Activated CD4-positive, alpha-beta T cell treated with anti-CD3 and anti-CD28 coated beads, Interleukin-2, amount 50 U/mL, for 24 hours (primary cell): Measurements from ENCODE around the gene GJC1.

ENCODE experiments used
- DNase-seq, 2 donors: peaks; one replicate each; pipeline ENCODE4 v3.0.0-alpha.2; 2020; ENCODE audit warnings: low read depth in 1 of 2, low spot score in 1 of 2

GJC1 gene

DNA sequence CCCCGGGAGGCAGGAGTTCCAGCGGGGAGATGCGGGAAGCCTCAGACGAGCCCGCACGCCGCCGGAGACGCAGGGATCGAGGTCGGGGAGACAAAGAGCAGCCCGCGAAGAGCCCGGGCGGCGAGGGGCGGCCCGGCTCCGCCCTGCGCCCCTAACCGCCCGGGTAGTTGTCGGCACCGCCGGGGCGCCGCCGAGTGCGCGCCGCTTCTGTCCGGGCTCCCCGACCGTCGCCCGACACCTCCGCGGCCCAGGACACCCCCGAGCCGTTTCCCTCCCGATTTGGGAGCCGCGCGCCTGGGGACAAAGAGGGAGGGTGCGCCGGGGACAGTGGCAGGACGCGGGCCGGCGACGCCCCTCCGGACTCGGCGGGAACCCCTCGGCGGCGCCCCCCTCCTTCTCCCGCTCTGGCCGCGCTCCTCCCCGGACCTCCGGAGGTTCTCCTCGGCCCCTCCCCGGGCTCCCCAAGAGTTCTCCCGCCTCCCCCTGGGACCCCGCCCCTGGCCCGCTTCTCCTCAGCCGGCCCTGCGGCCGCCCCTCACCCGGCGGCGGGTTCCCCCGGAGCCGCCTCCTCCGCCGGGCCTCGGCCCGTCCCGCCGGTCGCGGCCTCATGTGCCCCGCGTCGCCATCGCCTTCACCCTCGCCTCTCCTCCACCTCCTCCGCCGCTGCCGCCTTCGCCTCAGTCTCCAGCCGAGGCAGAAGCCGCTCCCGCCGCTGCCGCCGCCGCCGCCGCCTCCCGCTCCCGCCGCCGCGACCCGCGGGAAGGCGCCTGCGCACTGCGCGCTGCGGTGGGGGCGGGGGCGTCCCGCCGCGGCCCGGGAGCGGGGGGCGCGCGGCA is at the start of gene GJC1:
Gene GJC1, minus strand, starts transcription at position 765 of the 836 bp plus-strand sequence. CDS start 24,470 bp downstream, outside the sequence.
- no peak for DNase-seq

DNA sequence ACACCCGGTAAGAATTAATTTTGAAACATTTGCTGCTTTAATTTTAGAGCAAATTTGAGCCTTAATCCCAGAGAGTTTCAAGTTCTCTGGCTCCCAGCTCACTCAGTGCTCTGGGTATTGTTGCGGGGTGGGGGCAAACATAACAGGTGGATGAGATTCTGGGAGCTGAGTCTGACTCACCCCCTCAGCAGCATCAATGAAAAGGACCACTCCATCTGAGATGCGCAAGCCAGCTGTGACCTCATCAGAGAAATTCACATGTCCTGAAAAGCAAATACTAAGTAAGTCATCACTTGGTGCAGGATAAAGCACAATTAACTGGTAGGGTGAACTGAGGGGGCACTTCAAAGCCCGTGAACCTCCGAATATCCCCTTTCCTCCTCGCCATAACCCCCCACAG is 49.3 kb upstream of the GJC1 start:
- DNase-seq: no peak

DNA sequence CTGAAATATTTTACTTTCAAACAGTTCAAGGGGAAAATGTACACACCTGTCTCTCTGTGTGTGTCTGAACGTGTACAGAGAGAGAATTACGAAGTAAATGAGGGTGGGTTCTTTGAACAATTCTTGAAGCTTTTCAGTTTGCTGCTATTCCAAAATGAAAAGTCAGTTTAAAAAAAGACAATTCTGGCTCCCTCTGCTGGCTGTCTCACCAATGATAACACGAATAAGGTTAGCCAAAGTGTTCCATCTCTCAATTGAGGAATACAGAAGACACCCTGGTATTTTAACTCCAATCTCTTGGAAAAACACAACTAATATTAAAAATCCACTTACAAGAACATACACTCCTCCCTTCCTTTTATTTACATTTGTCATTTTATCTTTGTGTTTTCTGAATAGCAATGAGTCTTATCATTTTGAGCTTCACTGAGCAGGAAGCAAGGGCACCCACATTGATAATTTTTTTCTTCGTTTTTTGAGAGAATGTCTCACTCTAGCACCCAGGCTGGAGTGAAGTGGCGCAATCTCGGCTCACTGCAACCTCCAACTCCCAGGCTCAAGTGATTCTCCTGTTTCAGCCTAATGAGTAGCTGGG is 48.6 kb upstream of the GJC1 start:
- DNase-seq: no peak

DNA sequence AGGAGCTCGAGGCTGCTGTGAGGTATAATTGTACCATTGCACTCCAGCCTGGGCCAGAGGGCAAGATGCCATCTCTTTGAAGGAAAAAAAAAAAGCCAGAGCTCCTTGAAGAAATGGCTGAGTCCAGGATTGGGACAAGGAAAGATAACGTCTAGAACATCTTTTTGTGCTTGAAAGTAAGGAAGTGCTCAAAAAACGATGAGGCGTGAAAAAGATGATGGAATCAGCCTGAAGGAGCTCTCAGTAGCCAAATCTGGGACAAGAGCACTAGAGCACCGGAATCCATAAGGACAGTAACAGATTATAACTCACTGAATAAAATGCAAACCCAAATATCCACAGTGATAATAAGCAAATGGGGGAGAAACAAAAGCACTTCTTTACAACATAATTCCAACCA is 47.0 kb upstream of the GJC1 start:
- DNase-seq: no peak

DNA sequence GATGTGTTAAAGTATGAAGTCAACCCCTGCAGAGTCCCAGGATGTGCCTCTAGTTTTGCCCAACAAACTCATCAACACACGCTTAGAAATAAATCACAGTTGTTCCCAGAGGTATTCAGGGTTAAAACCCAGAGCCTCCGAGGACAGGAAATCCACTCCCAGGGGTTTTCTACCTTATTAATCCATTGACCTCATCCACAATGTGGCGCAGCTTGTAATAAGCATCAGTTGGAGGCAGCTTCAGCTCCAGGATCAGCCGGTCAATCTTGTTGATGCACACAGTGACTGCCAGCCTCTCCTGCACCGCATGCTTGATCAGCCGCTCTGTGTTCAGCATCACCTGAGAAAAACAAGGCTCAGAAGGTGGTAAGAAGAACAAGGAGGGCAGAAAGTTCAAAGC is 45.7 kb upstream of the GJC1 start:
- DNase-seq: no peak

DNA sequence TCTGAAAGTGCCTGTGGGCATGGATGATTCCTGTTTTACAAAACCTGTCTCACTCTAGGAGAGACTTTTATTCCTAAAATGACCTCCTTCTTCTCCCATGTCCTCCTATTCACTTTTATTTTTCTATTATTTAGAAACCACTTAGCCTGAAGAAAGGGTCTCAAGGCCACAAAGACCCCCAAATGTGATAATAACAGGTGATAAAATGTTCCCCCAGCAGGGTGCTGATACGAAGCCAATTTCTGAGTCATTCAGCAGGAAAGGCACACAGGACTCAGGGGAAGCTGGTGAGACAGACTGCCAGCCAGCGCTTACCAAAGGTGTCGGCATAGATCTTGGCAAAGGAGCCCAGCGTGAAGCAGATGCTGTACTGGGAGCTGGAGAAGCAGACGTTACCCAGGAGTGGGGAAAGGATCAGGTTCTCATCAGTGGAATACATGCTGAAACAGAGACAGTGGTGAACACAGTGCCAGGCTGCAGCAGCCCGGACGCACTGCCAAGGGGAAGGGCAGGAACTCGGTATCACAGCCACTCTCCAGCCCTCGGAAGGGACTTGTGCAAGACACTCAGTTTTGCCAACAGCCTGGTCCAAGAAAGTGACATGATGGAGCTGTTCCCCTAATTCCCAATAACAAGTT is 42.2 kb upstream of the GJC1 start:
- DNase-seq: no peak

DNA sequence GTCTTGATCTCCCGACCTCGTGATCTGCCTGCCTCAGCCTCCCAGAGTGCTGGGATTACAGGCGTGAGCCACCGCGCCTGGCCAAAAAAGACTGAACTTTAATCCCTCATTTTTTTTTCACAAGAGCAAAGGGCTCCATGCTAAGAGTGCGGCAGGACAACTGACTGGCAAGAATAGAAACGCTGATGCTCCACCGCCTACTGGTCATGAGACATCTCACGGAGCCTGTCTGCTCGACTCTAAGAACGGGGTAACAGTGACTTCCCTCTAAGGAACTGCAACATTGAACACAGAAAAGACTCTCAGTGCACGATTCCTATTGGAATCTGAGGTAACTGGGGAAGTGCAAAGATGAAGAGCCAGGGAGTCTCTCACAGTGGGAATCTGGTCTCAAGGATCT is 41.5 kb upstream of the GJC1 start:
- no peak for DNase-seq

DNA sequence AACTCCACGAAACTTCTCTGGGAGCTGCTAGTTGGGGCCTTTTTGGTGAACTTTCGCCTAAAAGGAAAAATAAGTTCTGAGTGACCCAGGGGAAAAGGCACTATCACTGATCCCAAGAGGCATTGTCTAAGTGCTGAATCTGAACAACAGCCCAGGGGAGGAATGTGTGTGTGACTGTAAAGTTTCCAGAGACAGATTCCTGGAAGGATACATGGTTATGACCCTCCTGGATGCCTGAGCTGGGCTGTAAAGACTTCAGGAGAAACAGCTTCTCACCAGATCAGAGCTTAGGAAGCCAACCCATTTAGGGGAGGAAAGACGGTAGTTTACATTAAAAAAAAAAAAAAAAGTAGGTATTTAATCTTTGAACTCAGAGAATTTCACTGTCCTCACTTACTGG is 37.8 kb upstream of the GJC1 start:
- no peak for DNase-seq

DNA sequence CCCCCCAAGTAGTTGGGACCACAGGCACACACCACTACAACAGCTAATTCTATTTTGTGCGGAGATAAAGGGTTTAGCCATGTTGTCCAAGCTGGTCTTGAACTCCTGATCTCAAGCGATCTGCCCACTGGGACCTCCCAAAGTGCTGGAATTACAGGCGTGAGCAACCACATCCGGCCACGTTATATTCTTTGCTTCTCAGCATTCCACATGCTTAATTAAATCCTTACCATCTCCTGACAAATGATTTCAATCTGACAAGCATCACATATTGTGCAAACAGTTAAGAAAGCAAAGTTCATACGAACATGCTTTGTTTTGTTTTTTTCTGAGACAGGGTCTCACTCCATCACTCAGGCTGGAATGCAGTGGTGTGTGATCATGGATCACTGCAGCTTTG is 35.8 kb upstream of the GJC1 start:
- DNase-seq: no peak

DNA sequence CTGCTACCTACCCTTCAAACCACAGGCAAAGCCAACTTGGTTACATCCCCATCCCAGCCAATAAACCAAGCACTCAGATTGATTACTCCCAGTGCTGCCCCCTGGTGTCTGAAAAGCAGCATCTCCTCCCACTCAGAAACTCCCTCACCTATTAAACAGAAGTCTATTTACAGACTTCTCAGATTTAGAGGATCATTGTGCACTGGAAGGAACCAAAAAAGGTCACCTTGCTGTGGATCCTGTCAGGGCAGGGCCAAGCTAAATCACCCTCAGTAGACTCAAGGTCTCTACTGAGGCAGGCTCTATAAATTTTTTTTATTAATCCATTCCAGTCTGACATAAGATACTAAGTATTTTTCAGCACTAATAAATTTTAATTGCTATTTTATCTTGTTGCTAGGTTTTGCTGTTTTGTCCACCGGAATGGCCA is 35.2 kb upstream of the GJC1 start:
- peak; percentile 32 to 67 for DNase-seq

DNA sequence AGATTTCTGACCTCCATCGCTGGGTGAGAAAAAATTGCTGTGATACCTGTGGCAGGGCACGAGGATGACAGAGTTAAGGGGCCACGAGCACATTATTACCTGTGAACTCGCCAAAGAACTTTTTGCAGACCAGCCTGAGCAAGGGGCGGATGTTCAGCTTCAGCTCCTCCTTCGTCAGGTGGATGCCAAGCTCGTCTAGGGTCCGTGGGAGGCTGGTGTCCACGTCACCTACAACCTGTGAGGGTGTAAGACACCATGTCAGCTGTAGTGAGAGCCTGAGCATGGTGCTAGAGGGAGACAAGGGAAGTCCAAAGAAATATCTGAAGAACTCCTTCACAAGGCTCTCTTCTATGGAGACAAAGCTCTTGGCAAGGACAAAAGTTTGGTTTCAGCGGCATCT is 34.7 kb upstream of the GJC1 start:
- no peak for DNase-seq

DNA sequence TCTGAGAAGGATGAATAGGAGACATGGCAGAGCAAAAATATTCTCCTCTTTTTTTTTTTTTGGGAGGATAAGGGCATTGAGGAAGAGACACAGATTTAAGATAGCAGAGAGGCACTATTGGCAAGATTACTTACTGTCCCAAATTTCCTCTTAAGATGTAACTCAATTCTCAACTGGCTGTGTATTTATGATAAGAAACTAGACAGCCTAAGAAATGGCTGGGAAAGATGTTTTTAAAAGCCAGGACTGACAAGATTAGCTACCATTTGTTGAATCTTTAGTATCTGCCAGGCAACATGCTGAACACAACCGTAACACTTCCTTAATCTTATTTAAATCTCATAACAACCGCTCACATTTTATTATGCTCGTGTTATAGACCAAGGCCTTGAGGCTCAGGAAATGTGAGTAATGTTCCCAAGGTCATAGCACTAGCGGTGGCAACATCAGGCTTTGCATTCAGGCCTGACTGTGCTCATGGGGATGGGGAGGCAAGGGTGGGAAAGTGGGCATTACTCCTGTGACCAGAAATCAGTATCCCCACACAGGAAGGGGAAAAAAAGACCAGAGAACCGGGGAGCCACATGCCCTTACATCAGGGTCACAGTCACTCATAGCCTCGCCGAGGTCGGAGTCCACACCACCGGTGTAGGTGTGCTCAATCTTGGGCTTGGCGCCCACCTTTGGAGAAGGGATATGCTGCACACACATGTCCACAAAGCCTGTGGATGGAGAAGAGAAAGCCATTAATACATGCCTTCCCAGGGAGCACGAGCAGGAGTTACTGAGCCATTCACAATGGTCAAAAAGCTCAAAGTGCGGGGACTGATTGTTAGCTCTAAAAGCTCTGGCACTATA is 33.2 kb upstream of the GJC1 start:
- no peak for DNase-seq

DNA sequence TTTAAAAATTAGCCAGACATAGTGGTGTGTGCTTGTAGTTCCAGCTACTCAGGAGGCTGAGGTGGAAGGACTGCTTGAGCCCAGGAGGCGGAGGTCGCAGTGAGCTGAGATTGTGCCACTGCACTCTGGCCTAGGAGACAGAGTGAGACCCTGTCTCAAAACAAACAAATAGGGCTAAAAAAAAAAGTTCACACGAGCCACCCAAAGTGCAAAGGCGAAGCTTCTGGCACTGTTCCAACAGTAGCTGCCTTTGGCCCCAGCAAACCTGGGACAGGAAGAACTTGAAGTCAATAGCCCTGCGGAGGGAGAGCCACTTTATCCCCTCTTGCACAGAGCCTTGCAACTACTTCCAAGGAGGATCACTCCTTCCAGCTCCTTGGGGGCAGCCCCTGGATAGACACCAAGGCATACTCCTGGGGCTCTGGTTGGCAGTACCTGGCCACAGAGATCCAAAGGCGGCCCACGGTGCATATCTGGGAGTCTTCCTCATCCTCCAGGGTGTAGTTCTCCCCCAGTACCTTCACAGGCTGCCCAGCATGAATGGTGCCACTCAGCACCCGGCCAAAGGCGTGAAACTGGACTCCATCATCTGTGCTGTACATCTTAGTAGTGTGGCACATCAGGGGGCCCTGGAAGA is 32.3 kb upstream of the GJC1 start:
- no peak for DNase-seq

DNA sequence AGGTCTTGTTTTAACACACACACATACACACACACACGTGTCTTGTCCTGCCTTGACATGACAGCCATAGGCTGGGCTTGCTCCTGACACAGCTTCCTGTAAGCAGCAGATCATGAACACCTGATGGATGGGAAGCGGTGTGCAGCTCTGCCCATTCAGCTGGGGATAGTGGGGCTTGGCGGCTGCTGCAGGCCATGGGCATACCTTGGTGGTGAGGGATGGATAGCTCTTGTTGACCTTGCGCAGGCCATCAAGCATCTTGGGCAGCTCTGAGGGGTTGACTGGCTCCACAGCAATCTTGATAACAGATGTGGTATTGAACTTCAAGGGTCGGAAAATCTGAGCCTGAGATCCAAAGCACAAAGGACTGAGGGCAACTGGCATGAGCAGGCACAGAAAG is 29.6 kb upstream of the GJC1 start:
- DNase-seq: no peak

DNA sequence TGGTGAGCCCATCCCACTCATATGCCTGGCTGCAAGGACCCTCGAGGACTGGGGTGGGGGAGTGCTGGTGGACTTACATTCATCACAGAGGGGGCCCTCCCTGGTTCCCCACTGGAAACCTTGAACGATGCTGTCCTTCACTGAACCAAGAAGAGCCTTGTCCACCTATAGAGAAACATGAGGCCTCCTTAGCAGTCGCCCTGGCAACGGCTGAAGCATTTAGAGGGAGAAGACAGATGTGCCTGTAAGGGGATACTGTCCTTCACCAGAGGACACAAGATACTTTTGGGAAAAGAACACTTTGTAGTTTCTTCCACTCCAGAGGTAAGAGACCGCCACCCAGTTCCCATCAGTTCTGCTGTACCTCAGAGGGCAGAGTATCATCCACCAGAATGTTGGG is 24.1 kb upstream of the GJC1 start:
- no peak for DNase-seq

DNA sequence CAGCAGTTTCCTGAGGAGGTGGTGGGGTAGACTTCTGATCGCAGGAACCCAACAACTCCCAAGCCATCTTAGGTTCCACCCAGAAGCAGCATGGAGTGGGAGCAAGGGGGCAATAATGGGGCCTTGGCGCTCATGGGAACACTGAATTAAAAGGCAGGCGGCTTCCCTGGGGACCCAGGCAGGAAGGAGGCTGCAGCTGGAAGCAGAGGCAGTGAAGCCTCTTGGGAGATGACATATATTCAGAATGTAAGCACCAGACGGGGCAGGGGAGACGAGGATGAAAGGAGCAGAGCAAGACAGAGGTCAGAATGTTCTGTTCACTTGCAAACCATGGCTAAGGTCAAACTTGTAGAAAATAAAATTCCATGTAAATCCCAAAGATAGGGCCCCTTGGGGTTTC is 20.5 kb upstream of the GJC1 start:
- DNase-seq: no peak

DNA sequence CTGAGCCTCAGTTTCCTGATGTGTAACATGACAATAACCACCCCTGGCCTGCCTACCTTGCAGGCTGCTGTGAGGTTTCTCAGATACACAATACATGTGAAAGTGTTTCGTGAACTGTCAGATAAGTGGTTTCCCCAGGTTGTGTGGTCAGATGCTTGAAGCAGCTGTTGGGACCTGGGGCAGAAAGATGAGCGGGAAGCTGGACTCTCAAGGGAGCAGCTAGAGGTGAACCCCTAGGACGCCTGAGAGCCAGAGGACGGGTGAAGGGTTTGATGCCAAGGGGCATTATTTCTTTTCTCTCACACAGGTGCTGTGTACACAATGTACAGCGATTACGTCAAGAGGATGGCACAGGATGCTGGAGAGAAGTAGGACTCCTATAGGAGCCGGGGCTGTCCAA is 19.9 kb upstream of the GJC1 start:
- no peak for DNase-seq

DNA sequence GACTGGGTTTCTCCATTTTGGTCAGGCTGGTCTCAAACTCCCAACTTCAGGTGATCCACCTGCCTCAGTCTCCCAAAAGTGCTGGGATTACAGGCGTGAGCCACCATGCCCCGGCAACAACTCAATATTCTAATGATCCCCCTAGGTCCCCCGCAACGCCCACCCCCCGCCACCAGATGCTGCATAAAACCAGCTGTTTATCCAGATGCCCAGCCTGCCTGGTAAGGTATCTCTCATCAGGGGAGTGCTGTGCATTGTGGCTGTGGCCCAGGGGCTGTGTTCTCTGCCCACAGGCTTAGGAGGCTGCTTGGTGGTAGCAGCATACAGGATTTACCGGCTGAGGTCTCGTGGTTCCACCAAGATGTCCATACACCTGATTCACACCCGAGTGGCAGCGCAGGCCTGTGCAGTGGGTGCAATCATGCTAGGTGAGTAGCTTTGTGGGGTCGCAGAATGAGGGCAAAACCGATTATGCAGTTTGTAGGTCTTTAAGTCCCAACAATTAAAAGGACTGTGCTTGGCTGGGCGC is 18.9 kb upstream of the GJC1 start:
- DNase-seq: no peak

DNA sequence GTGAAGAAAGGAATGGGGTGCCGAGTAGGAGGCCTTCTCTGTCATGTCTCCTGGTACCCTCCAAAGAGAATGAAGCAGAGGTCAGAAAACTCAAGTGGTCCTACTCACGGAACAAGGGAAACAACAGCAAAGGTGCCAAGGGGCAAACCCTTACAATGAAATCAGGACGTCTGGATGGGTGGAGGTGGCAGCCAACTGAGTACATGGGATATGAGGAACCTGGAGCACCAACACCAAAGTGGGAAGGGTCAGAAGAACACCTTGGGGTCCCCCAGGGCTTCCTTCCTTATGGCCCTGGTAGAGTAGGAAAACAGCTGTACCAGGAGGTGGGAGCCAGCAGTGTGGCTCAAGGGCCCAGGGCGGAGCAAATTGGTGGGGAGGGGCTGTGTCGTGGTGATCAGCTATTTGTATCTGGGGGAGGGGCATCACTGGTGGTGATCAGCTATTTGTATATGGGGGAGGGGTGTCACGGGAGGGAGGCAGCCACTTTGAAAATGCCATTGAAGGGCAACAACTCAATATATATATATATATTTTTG is 18.2 kb upstream of the GJC1 start:
- DNase-seq: no peak

DNA sequence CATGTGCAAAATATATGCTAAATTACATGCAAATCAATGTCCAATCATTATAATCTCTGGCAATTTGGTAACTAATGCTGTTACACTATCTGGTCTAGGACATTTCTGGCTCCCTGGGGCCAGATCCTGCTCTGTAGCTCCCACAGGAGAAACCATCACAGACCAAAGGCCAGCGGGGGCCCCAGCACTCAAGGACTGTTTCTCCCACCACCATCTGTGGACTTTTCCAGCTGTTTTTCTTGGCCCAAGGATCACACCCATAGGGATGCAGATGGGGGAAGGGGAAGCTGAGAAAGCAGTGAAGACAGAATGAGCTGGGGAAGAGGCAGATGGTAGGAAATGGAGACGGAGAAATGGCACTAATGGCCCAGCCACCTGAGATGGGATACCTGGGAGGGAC is 17.5 kb upstream of the GJC1 start, which contains the start of gene HIGD1B:
Gene HIGD1B, plus strand, starts transcription at position 298 of the 400 bp plus-strand sequence. CDS start 270 bp downstream, outside the sequence.
- DNase-seq: no peak
